Astrocyte (in vitro differentiated cells and primary cell): ENCODE data around the gene NWD2. TPM values are rescaled to one million over a fixed set of nuclear protein-coding genes. Genes with fewer than 3 reads are reported as not detected.

ENCODE experiments used
- DNase-seq: peaks from one replicate; pipeline ENCODE4 v3.0.0-alpha.2; 2010; ENCODE audit warnings: low read depth
- FAIRE-seq: peaks from 2 replicates; lab custom pipeline; 2011; peaks lifted over from hg19 to GRCh38; lab: Jason Lieb, UNC
- H2AFZ ChIP-seq: 2 replicates; pipeline ENCODE4 v1.6.0; 2012; ENCODE audit warnings: low read depth, low read length, inconsistent platforms
- H3K27ac ChIP-seq: 2 replicates; pipeline ENCODE4 v1.5.1; 2011; ENCODE audit warnings: low read depth, low read length, inconsistent platforms
- H3K27me3 ChIP-seq: 2 replicates; pipeline ENCODE4 v1.6.0; 2011; ENCODE audit warnings: low read length, inconsistent platforms; ENCODE audit not compliant: insufficient read depth
- H3K36me3 ChIP-seq: 2 replicates; pipeline ENCODE4 v1.5.1; 2011; ENCODE audit warnings: low read length, inconsistent platforms; ENCODE audit not compliant: insufficient read depth
- H3K4me1 ChIP-seq: 2 replicates; pipeline ENCODE4 v1.5.1; 2011; ENCODE audit warnings: low read length, inconsistent platforms; ENCODE audit not compliant: insufficient read depth
- H3K4me2 ChIP-seq: 2 replicates; pipeline ENCODE4 v1.6.0; 2012; ENCODE audit warnings: low read length, inconsistent platforms
- H3K4me3 ChIP-seq: 2 replicates; pipeline ENCODE4 v1.5.1; 2011; ENCODE audit warnings: low read depth, mild to moderate bottlenecking, low read length, inconsistent platforms; ENCODE audit not compliant: insufficient read depth
- H3K79me2 ChIP-seq: 2 replicates; pipeline ENCODE4 v1.6.0; 2012; ENCODE audit warnings: mild to moderate bottlenecking, low read length, inconsistent platforms; ENCODE audit not compliant: insufficient read depth
- H3K9ac ChIP-seq: 2 replicates; pipeline ENCODE4 v1.6.0; 2012; ENCODE audit warnings: mild to moderate bottlenecking, low read length, inconsistent platforms
- H3K9me3 ChIP-seq: 2 replicates; pipeline ENCODE4 v1.5.1; 2012; ENCODE audit warnings: low read depth, mild to moderate bottlenecking, low read length, inconsistent platforms; ENCODE audit not compliant: insufficient read depth
- H4K20me1 ChIP-seq: 2 replicates; pipeline ENCODE4 v1.6.0; 2012; ENCODE audit warnings: low read length, inconsistent platforms; ENCODE audit not compliant: insufficient read depth
- H3K27ac Mint-ChIP-seq: one replicate; pipeline ENCODE4 v1.8.0; 2021; ENCODE audit warnings: mild to moderate bottlenecking, mixed read lengths; ENCODE audit not compliant: unreplicated experiment
- H3K27me3 Mint-ChIP-seq: one replicate; pipeline ENCODE4 v1.8.0; 2021; ENCODE audit warnings: low read depth, mixed read lengths; ENCODE audit not compliant: unreplicated experiment
- H3K36me3 Mint-ChIP-seq: one replicate; pipeline ENCODE4 v1.8.0; 2021; ENCODE audit warnings: low read depth, mixed read lengths; ENCODE audit not compliant: unreplicated experiment
- H3K4me1 Mint-ChIP-seq: one replicate; pipeline ENCODE4 v1.8.0; 2021; ENCODE audit warnings: low read depth, mixed read lengths; ENCODE audit not compliant: unreplicated experiment
- H3K4me3 Mint-ChIP-seq: one replicate; pipeline ENCODE4 v1.8.0; 2021; ENCODE audit warnings: mild to moderate bottlenecking, moderate library complexity, mixed read lengths; ENCODE audit not compliant: unreplicated experiment
- H3K9me3 Mint-ChIP-seq: one replicate; pipeline ENCODE4 v1.8.0; 2021; ENCODE audit warnings: mild to moderate bottlenecking, mixed read lengths; ENCODE audit not compliant: unreplicated experiment
- CTCF ChIP-seq: IDR thresholded peaks from 2 replicates; pipeline ENCODE4 v1.5.1; 2011; ENCODE audit warnings: low read depth, mild to moderate bottlenecking, inconsistent platforms, low read length, moderate library complexity; ENCODE audit not compliant: insufficient read depth
- EZH2 ChIP-seq: IDR thresholded peaks from 2 replicates; pipeline ENCODE4 v1.6.1; 2012; ENCODE audit warnings: mild to moderate bottlenecking, low read length, inconsistent platforms; ENCODE audit not compliant: insufficient read depth
- total RNA-seq: library from RNA; stranded (reverse); gene quantifications from 2 replicates; pipeline ENCODE4 v1.2.1, GENCODE V29; 2021

Gene NWD2
- total RNA-seq, 1 donor from 2014 or later, result not detected

DNA sequence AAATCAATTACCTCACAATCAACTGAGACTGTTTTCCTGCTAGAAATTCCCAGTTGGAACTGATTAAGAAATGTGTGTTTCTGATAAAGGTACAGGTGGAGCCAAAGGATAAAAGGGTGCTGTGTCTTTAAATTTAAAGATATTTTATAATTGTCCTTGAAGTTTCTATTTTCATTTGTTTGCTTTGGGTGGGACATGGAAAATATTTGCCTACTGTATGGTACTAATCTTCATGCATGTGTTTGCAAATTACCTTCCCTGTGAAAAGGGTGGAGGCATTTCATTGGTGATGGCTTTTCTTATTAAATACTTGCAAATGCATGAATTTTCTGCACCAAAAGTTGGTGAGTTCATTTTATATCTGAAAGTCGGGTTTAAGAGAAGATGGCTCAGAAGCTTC lies 225.7 kb downstream of the NWD2 start:
- Mint-ChIP-seq H3K4me3 (no peak overlapping the region), H3K27me3 (no peaks in the 10 kb centered on the region), H3K36me3 (no peaks in the 10 kb centered on the region), H3K9me3 (no peaks in the 10 kb centered on the region), H3K4me1 (no peaks in the 10 kb centered on the region), H3K27ac (no peak overlapping the region)
- no peak overlapping the region for H3K9ac ChIP-seq
- H3K4me2 ChIP-seq, result no peak overlapping the region
- no peaks in the 10 kb centered on the region for H3K27me3 ChIP-seq
- no peaks in the 10 kb centered on the region for H3K9me3 ChIP-seq
- FAIRE-seq, result no peak
- H3K27ac ChIP-seq, result no peak overlapping the region
- no peaks in the 10 kb centered on the region for H3K36me3 ChIP-seq
- TF ChIP-seq CTCF (no peak), EZH2 (no peak)
- no peak for DNase-seq
- H3K79me2 ChIP-seq, result no peaks in the 10 kb centered on the region
- no peak overlapping the region for H3K4me3 ChIP-seq
- H3K4me1 ChIP-seq, result no peaks in the 10 kb centered on the region
- H2AFZ ChIP-seq, result no peak overlapping the region
- no peaks in the 10 kb centered on the region for H4K20me1 ChIP-seq

- no peaks in the 10 kb centered on the region for H3K9me3 Mint-ChIP-seq
- H3K4me1 Mint-ChIP-seq, result no peaks in the 10 kb centered on the region
- H3K27ac Mint-ChIP-seq, result no peak overlapping the region
- no peaks in the 10 kb centered on the region for H3K79me2 ChIP-seq
- no peak overlapping the region for H3K27ac ChIP-seq
- H3K4me1 ChIP-seq, result no peaks in the 10 kb centered on the region
- H3K27me3 ChIP-seq, result no peaks in the 10 kb centered on the region
- DNase-seq (no peak), FAIRE-seq (no peak)
- H3K36me3 Mint-ChIP-seq, result no peaks in the 10 kb centered on the region
- no peak for TF ChIP-seq CTCF
- TF ChIP-seq EZH2, result no peak
- no peaks in the 10 kb centered on the region for H3K27me3 Mint-ChIP-seq
- H3K9ac ChIP-seq, result no peak overlapping the region
- no peak overlapping the region for H3K4me2 ChIP-seq
- no peak overlapping the region for H3K4me3 Mint-ChIP-seq
- H2AFZ ChIP-seq, result no peak overlapping the region
- no peaks in the 10 kb centered on the region for H3K9me3 ChIP-seq
- H3K4me3 ChIP-seq, result no peak overlapping the region
- no peaks in the 10 kb centered on the region for H4K20me1 ChIP-seq
- no peaks in the 10 kb centered on the region for H3K36me3 ChIP-seq
Measured at GRCh38 chr4:37471093-37471492, 226.6 kb downstream of the NWD2 start.

- H3K4me1 ChIP-seq, result no peaks in the 10 kb centered on the region
- no peak overlapping the region for H3K27ac ChIP-seq
- no peak overlapping the region for H2AFZ ChIP-seq
- H3K4me2 ChIP-seq, result no peak overlapping the region
- H3K79me2 ChIP-seq, result no peaks in the 10 kb centered on the region
- Mint-ChIP-seq H3K36me3 (no peaks in the 10 kb centered on the region), H3K4me3 (no peak overlapping the region), H3K4me1 (no peaks in the 10 kb centered on the region), H3K9me3 (no peaks in the 10 kb centered on the region), H3K27ac (no peak overlapping the region), H3K27me3 (no peaks in the 10 kb centered on the region)
- H4K20me1 ChIP-seq, result no peaks in the 10 kb centered on the region
- DNase-seq (no peak), FAIRE-seq (no peak)
- no peak overlapping the region for H3K9ac ChIP-seq
- no peaks in the 10 kb centered on the region for H3K36me3 ChIP-seq
- TF ChIP-seq CTCF (no peak), EZH2 (no peak)
- H3K4me3 ChIP-seq, result no peak overlapping the region
- no peaks in the 10 kb centered on the region for H3K9me3 ChIP-seq
- H3K27me3 ChIP-seq, result no peaks in the 10 kb centered on the region
Measured at GRCh38 chr4:37471971-37472370, 227.4 kb downstream of the NWD2 start.
